ENCODE results near the gene PCSK2.

GRCh38 chr20:17430125-17430950 is 203.5 kb downstream of the PCSK2 start:
- TF ChIP-seq, protein P1, sequence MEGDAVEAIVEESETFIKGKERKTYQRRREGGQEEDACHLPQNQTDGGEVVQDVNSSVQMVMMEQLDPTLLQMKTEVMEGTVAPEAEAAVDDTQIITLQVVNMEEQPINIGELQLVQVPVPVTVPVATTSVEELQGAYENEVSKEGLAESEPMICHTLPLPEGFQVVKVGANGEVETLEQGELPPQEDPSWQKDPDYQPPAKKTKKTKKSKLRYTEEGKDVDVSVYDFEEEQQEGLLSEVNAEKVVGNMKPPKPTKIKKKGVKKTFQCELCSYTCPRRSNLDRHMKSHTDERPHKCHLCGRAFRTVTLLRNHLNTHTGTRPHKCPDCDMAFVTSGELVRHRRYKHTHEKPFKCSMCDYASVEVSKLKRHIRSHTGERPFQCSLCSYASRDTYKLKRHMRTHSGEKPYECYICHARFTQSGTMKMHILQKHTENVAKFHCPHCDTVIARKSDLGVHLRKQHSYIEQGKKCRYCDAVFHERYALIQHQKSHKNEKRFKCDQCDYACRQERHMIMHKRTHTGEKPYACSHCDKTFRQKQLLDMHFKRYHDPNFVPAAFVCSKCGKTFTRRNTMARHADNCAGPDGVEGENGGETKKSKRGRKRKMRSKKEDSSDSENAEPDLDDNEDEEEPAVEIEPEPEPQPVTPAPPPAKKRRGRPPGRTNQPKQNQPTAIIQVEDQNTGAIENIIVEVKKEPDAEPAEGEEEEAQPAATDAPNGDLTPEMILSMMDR (IDR thresholded peaks at IDR 0.05), result no peak
- TF ChIP-seq POLR2A (IDR thresholded peaks at IDR 0.05), result no peak
